Neural progenitor cell (in vitro differentiated cells): ENCODE data around the gene GUCY1B1.

ENCODE experiments used
- CTCF ChIP-seq: fragments of 200-600 bp; sonication (generic); IDR thresholded peaks from 2 replicates; pipeline ENCODE4 v1.5.1; 2017; ENCODE audit warnings: antibody characterized with exemption, mild to moderate bottlenecking
- EZH2phosphoT487 ChIP-seq: fragments of 200-600 bp; sonication (generic); IDR thresholded peaks from 2 replicates; pipeline ENCODE4 v1.6.1; 2017; ENCODE audit warnings: antibody characterized with exemption

- TF ChIP-seq CTCF: no peak
- TF ChIP-seq EZH2phosphoT487: no peak
Observed at GRCh38 chr4:155711556-155711955, 47.3 kb upstream of the GUCY1B1 start.
